ENCODE data around the gene PALS1. TPM values are rescaled to one million over a fixed set of nuclear protein-coding genes. Genes with fewer than 3 reads are reported as not detected.

The PALS1 gene
- total and polyA plus RNA-seq, 2 experiments from 2014 or later = 11.6 to 38.1 TPM

DNA sequence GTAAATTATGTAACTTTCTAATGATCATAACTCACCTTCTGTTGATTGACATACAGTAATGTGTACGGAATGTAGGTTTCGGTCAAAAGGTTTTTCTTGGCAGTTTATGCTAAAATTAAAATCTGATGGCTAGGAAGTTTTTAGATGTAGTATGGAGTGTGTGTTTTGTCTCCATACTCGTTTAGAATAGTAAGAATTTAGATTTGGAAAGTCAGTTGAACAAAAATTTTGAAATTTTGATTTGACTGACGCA lies 859 bp downstream of the PALS1 start:
- Histone ChIP-seq H3K4me2 (peak overlapping the region; percentile 74), H3K27ac (peak overlapping the region; percentile 95), H3K27me3 (no peaks in the 10 kb centered on the region), H2AFZ (peak overlapping the region; percentile 47), H3K79me2 (peaks cover 51% of the 10 kb centered on the region), H4K20me1 (ENCODE audit: insufficient read depth, poor library complexity, severe bottlenecking) (peaks cover 8% of the 10 kb centered on the region), H3K36me3 (replicated peaks; ENCODE audit: insufficient read depth, low read depth) (no peaks in the 10 kb centered on the region), H3K9me2 (replicated peaks; ENCODE audit: insufficient read depth) (no peaks in the 10 kb centered on the region), H3K4me1 (ENCODE audit: insufficient read depth) (no peaks in the 10 kb centered on the region), H3K4me3 (peak overlapping the region; percentile 78), H3K9me3 (ENCODE audit: low read depth) (no peaks in the 10 kb centered on the region)
- 9% methylated on average over 4 of the region's 4 CpGs for WGBS (ENCODE audit: low lambda C conversion rate, missing lambda C conversion rate)
- DNase-seq (ENCODE audit: low spot score) = no peak
- TF ChIP-seq EZH2 (IDR thresholded peaks at IDR 0.05; ENCODE audit: borderline replicate concordance) = no peak
- TF ChIP-seq, protein P1, sequence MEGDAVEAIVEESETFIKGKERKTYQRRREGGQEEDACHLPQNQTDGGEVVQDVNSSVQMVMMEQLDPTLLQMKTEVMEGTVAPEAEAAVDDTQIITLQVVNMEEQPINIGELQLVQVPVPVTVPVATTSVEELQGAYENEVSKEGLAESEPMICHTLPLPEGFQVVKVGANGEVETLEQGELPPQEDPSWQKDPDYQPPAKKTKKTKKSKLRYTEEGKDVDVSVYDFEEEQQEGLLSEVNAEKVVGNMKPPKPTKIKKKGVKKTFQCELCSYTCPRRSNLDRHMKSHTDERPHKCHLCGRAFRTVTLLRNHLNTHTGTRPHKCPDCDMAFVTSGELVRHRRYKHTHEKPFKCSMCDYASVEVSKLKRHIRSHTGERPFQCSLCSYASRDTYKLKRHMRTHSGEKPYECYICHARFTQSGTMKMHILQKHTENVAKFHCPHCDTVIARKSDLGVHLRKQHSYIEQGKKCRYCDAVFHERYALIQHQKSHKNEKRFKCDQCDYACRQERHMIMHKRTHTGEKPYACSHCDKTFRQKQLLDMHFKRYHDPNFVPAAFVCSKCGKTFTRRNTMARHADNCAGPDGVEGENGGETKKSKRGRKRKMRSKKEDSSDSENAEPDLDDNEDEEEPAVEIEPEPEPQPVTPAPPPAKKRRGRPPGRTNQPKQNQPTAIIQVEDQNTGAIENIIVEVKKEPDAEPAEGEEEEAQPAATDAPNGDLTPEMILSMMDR (IDR thresholded peaks at IDR 0.05; ENCODE audit: poor library complexity) = no peak
- no peak for TF ChIP-seq EZH2phosphoT487 (IDR thresholded peaks at IDR 0.05; ENCODE audit: low read depth, severe bottlenecking, unreplicated experiment)

- Histone ChIP-seq H3K9me2 (replicated peaks; ENCODE audit: insufficient read depth) (no peaks in the 10 kb centered on the region), H2AFZ (no peak overlapping the region), H4K20me1 (ENCODE audit: insufficient read depth, poor library complexity, severe bottlenecking) (peaks cover 8% of the 10 kb centered on the region), H3K27me3 (no peaks in the 10 kb centered on the region), H3K79me2 (peaks cover 81% of the 10 kb centered on the region), H3K4me1 (ENCODE audit: insufficient read depth) (no peaks in the 10 kb centered on the region), H3K27ac (no peak overlapping the region), H3K4me3 (no peak overlapping the region), H3K36me3 (replicated peaks; ENCODE audit: insufficient read depth, low read depth) (no peaks in the 10 kb centered on the region), H3K9me3 (ENCODE audit: low read depth) (no peaks in the 10 kb centered on the region), H3K4me2 (no peak overlapping the region)
- no peak for TF ChIP-seq EZH2phosphoT487 (IDR thresholded peaks at IDR 0.05; ENCODE audit: low read depth, severe bottlenecking, unreplicated experiment)
- TF ChIP-seq EZH2 (IDR thresholded peaks at IDR 0.05; ENCODE audit: borderline replicate concordance) = no peak
- TF ChIP-seq, protein P1 (IDR thresholded peaks at IDR 0.05; ENCODE audit: poor library complexity) = no peak
- no peak for DNase-seq (ENCODE audit: low spot score)
- WGBS (ENCODE audit: low lambda C conversion rate, missing lambda C conversion rate) = 81% methylated on average over 1 of the region's 1 CpG
Measured at GRCh38 chr14:67245104-67245503, 3.9 kb downstream of the PALS1 start.

DNA sequence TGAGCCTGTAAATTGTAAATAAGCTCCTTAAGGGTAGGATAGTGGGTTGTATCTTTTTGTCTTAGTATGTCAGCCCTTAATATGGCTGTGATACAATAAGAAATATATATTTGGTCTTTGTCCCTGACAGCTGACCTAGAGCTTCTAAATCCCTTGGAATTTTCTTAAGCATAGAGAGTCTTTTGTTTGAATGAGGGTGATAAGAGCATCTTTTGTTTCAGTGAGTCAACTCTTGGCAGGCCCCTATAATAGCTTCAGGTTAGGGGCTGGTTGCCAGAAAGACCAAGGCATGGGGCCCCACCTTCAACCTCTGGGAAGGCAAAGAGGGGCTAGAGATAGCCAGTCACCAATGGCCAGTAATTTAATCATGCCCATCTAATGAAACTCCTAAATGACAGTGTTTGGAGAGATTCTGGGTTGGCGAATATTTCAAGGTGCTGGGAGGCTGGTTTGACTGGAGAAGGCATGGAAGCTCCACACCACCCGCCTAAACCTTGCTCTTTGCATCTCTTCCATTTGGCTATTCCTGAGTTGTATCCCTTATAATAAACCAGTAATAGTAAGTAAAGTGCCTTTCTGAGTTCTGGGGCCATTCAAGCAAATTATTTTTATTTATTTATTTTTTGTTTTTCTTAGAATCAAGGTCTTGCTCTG lies 10.5 kb downstream of the PALS1 start:
- no peak overlapping the region for H3K4me3 ChIP-seq
- no peak overlapping the region for H3K4me2 ChIP-seq
- peaks cover 6% of the 10 kb centered on the region for H3K4me1 ChIP-seq (ENCODE audit: insufficient read depth)
- H3K27me3 ChIP-seq = no peaks in the 10 kb centered on the region
- H3K27ac ChIP-seq = no peak overlapping the region
- no peaks in the 10 kb centered on the region for H3K36me3 ChIP-seq (replicated peaks; ENCODE audit: insufficient read depth, low read depth)
- no peak for DNase-seq (ENCODE audit: low spot score)
- H3K9me3 ChIP-seq (ENCODE audit: low read depth) = no peaks in the 10 kb centered on the region
- no peaks in the 10 kb centered on the region for H4K20me1 ChIP-seq (ENCODE audit: insufficient read depth, poor library complexity, severe bottlenecking)
- no peak for TF ChIP-seq EZH2phosphoT487 (IDR thresholded peaks at IDR 0.05; ENCODE audit: low read depth, severe bottlenecking, unreplicated experiment)
- TF ChIP-seq, protein P1 (IDR thresholded peaks at IDR 0.05; ENCODE audit: poor library complexity) = no peak
- no peak for TF ChIP-seq EZH2 (IDR thresholded peaks at IDR 0.05; ENCODE audit: borderline replicate concordance)
- peaks cover 94% of the 10 kb centered on the region for H3K79me2 ChIP-seq
- no peak overlapping the region for H2AFZ ChIP-seq
- H3K9me2 ChIP-seq (replicated peaks; ENCODE audit: insufficient read depth) = no peaks in the 10 kb centered on the region
- 98% methylated on average over 2 of the region's 2 CpGs for WGBS (ENCODE audit: low lambda C conversion rate, missing lambda C conversion rate)

Data from hepatocyte (in vitro differentiated cells).